ENCODE measurements around the gene STOX2.

The STOX2 gene

DNA sequence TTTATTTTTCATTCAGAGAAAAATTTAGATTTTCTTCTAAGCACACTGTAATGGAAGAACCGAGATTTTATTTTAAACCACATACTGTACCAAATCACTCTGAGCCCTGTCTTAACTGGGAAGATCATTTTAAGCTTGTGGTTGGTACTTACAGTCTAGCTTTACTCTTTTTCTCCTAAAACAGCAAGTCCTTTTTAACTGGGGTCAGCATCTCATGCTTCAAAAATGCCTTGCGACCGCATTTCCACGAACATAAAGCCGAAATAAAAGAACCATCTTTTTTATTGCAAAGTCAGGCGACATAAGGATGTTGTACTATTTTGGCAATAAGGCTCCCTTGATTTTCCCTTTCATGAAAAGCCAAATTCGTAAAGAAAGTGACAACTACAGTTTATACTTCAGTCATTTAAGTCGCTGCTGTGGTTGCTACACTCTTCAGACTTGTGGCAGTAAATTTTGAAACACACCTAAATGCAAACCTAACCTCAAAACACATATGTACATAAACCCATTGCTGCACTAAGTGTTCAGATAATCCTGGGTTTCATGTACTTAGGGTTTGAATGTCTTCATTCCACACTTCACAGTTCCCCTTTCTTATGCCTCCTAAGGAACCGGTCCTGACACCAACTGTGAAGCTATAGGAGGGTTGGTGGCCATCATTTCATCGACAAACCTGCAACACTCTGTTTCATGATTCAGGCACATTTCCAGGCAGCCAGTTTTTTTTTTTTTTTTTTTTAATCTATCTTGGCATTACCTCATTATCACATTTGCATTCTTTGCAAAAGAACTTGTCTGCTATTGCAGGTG lies 3.0 kb downstream of the STOX2 start:
- no peak for DNase-seq (ENCODE audit: low spot score in 2 of 2)
- H3K4me3 Mint-ChIP-seq: no peak overlapping the region
- no peaks in the 10 kb centered on the region for H3K36me3 Mint-ChIP-seq
- H3K27ac Mint-ChIP-seq: no peak overlapping the region
- peaks cover 1% of the 10 kb centered on the region for H3K9me3 Mint-ChIP-seq
- H3K27me3 Mint-ChIP-seq: peaks cover 20% of the 10 kb centered on the region
- H3K4me1 Mint-ChIP-seq: no peaks in the 10 kb centered on the region
- ATAC-seq (ENCODE audit: low read depth): no peak

DNA sequence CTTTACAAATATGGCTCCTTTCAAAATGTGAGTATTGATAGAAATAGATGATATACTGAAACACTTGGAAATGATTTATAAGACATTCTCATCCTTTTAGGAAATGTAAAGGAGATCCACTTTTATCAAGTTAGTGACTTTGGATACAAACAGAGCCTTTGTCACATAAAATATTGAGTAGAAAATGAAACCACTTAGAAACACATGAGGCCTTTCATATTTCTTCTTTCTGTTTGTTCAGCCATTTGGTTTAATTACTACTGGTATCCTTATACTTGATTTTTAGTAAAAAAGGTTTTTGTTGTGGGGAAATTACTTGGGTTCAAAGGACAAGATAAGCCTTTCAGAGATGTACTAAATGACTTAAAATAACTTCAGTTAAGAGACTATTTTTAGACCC lies 4.1 kb downstream of the STOX2 start:
- no peaks in the 10 kb centered on the region for H3K9me3 Mint-ChIP-seq
- H3K36me3 Mint-ChIP-seq: no peaks in the 10 kb centered on the region
- no peak overlapping the region for H3K4me3 Mint-ChIP-seq
- H3K27ac Mint-ChIP-seq: no peak overlapping the region
- ATAC-seq (ENCODE audit: low read depth): no peak
- peaks cover 12% of the 10 kb centered on the region for H3K27me3 Mint-ChIP-seq
- DNase-seq (ENCODE audit: low spot score in 2 of 2): no peak
- no peaks in the 10 kb centered on the region for H3K4me1 Mint-ChIP-seq

GRCh38 chr4:183909801-183910200 lies 4.7 kb downstream of the STOX2 start:
- Mint-ChIP-seq H3K4me3 (no peak overlapping the region), H3K4me1 (no peaks in the 10 kb centered on the region), H3K27ac (no peak overlapping the region), H3K36me3 (no peaks in the 10 kb centered on the region), H3K9me3 (no peaks in the 10 kb centered on the region), H3K27me3 (peaks cover 12% of the 10 kb centered on the region)
- ATAC-seq (ENCODE audit: low read depth) (no peak), DNase-seq (ENCODE audit: low spot score in 2 of 2) (no peak)

DNA sequence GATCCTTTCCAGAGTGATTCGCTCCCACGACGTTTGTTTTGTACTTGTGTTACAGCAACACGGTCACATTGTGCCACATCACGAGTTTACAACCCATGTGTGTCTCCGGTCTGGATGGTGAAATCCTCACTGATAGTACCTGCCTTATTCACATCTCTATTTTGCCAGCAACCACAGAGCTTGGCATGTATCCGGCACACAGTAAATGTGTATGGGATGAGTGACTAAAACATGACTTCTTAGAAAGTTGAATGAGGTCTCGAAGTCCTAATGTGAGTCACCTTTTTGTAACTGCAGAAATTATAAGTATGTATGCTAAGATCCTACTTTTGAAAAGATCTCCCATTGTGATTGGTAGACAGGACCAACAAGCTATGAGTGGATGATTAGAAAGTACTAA lies 7.5 kb downstream of the STOX2 start:
- DNase-seq (ENCODE audit: low spot score in 2 of 2): no peak
- Mint-ChIP-seq H3K36me3 (no peaks in the 10 kb centered on the region), H3K27me3 (peaks cover 9% of the 10 kb centered on the region), H3K9me3 (no peaks in the 10 kb centered on the region), H3K4me1 (no peaks in the 10 kb centered on the region), H3K4me3 (no peak overlapping the region), H3K27ac (no peak overlapping the region)
- no peak for ATAC-seq (ENCODE audit: low read depth)

GRCh38 chr4:183915976-183916375 lies 10.9 kb downstream of the STOX2 start:
- Mint-ChIP-seq H3K36me3 (no peaks in the 10 kb centered on the region), H3K9me3 (no peaks in the 10 kb centered on the region), H3K27ac (no peak overlapping the region), H3K4me3 (no peak overlapping the region), H3K27me3 (peaks cover 2% of the 10 kb centered on the region), H3K4me1 (no peaks in the 10 kb centered on the region)
- no peak for ATAC-seq (ENCODE audit: low read depth)
- DNase-seq (ENCODE audit: low spot score in 2 of 2): no peak

DNA sequence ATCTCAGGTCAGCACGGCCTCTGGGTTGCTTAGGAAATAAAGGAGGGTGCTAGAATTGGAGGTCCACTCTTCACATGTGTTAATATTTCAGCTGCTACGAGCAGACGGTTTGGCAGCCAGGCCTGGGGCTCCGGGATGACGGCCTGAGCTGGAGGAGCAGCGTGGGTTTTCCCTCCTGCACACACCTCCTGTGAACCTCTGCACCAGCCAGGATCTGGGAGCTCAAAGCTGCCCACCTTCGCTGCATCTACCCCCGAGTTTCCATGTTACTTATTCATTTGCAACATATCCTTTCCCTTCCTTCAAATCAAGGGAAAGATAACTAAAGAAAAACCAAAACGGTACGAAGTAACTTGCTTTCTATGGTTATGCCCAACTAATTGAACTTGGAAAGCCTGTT lies 13.6 kb downstream of the STOX2 start:
- Mint-ChIP-seq H3K9me3 (peaks cover 2% of the 10 kb centered on the region), H3K27me3 (peaks cover 4% of the 10 kb centered on the region), H3K27ac (no peak overlapping the region), H3K4me1 (no peaks in the 10 kb centered on the region), H3K4me3 (no peak overlapping the region), H3K36me3 (no peaks in the 10 kb centered on the region)
- ATAC-seq (ENCODE audit: low read depth) (no peak), DNase-seq (ENCODE audit: low spot score in 2 of 2) (no peak)

GRCh38 chr4:183919141-183919540 lies 14.0 kb downstream of the STOX2 start:
- Mint-ChIP-seq H3K4me1 (no peaks in the 10 kb centered on the region), H3K27ac (no peak overlapping the region), H3K36me3 (no peaks in the 10 kb centered on the region), H3K4me3 (no peak overlapping the region), H3K27me3 (peaks cover 4% of the 10 kb centered on the region), H3K9me3 (peaks cover 2% of the 10 kb centered on the region)
- DNase-seq (ENCODE audit: low spot score in 2 of 2) (no peak), ATAC-seq (ENCODE audit: low read depth) (no peak)

GRCh38 chr4:183920512-183920911 lies 15.4 kb downstream of the STOX2 start:
- DNase-seq (ENCODE audit: low spot score in 2 of 2) (no peak), ATAC-seq (ENCODE audit: low read depth) (no peak)
- Mint-ChIP-seq H3K9me3 (peaks cover 2% of the 10 kb centered on the region), H3K36me3 (no peaks in the 10 kb centered on the region), H3K27ac (no peak overlapping the region), H3K4me1 (no peaks in the 10 kb centered on the region), H3K27me3 (peaks cover 4% of the 10 kb centered on the region), H3K4me3 (no peak overlapping the region)

DNA sequence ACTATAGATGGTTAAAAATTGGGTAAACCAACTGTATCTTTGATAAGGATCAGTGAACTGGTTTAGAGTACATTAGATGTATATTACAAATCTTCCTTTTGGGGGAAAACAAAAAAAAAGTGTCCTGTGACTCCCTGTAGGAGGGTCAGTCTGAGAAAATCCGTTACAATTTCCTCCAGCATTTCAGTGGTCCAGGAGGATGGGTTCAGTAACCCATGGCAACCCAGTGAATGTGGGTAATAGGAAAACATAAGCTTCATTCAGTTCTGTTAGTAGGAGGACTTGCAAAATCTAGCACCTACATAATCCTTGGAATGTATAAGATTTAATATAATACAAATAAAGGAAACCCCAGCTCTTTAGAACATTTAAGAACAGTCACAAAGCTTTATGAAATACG lies 16.2 kb downstream of the STOX2 start:
- no peak overlapping the region for H3K27ac Mint-ChIP-seq
- H3K4me3 Mint-ChIP-seq: no peak overlapping the region
- no peak for DNase-seq (ENCODE audit: low spot score in 2 of 2)
- H3K27me3 Mint-ChIP-seq: peaks cover 4% of the 10 kb centered on the region
- no peaks in the 10 kb centered on the region for H3K4me1 Mint-ChIP-seq
- ATAC-seq (ENCODE audit: low read depth): no peak
- no peaks in the 10 kb centered on the region for H3K36me3 Mint-ChIP-seq
- peaks cover 2% of the 10 kb centered on the region for H3K9me3 Mint-ChIP-seq

DNA sequence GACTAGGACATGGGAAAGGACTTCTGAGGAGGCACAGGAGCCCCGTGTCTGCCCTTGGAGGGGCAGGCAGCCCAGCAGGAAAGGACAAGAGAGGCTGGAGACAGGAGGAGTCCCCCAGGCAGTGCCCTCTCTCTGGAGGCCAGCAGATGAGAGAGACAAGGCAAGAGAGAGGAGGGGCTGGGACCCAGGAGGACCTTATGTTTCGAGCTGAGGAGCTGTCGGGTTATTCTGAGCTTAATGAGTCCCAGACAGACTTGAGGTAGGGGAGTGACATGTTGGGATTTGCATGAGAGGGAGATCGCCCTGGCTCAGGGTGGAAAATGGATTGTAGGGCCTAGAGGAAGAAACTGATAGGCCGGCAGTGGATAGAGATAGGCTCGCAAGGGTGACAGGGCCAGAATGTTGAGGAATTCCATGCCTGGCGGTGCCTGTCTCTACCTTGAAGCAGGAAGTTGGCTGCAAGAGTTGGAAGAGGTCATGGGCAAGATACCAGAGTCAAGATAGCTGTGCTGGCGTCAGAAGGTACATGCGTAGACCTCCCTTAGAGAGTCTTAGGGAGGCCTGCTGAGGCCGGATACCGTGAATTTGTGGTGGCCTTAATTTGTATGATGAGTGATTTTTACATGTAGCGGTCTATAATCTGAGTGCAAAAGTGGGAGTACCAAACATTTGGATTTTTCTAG lies 19.4 kb downstream of the STOX2 start:
- no peak overlapping the region for H3K27ac Mint-ChIP-seq
- no peaks in the 10 kb centered on the region for H3K36me3 Mint-ChIP-seq
- H3K27me3 Mint-ChIP-seq: peaks cover 4% of the 10 kb centered on the region
- no peak for ATAC-seq (ENCODE audit: low read depth)
- H3K4me1 Mint-ChIP-seq: no peaks in the 10 kb centered on the region
- H3K9me3 Mint-ChIP-seq: peaks cover 2% of the 10 kb centered on the region
- no peak overlapping the region for H3K4me3 Mint-ChIP-seq
- DNase-seq (ENCODE audit: low spot score in 2 of 2): no peak

DNA sequence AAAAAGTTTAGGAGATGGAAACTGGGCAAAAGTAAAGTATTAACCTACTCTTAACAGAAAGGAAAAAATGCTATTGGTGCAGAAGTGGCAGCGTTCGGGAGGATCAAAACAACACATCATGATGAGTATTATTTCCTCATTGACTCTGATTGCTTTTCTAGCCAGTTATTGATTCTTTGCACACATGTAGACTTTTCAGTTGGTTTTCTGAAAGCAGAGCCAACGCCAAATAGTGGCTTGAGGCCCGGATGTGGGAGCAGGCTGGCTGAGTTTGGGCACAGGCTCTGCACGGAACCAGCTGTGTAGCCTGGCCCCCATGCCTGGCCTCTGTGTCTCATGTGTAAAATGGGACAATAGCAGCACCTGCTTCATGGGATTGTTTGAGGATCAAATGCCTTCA lies 21.8 kb downstream of the STOX2 start:
- DNase-seq (ENCODE audit: low spot score in 2 of 2) (no peak), ATAC-seq (ENCODE audit: low read depth) (no peak)
- H3K27me3 Mint-ChIP-seq: peaks cover 4% of the 10 kb centered on the region
- H3K9me3 Mint-ChIP-seq: peaks cover 2% of the 10 kb centered on the region
- H3K4me1 Mint-ChIP-seq: no peaks in the 10 kb centered on the region
- no peaks in the 10 kb centered on the region for H3K36me3 Mint-ChIP-seq
- H3K27ac Mint-ChIP-seq: no peak overlapping the region
- H3K4me3 Mint-ChIP-seq: no peak overlapping the region

GRCh38 chr4:183932576-183932975 lies 27.5 kb downstream of the STOX2 start:
- no peak for DNase-seq (ENCODE audit: low spot score in 2 of 2)
- Mint-ChIP-seq H3K27ac (no peak overlapping the region), H3K4me3 (no peak overlapping the region), H3K36me3 (no peaks in the 10 kb centered on the region), H3K27me3 (peaks cover 2% of the 10 kb centered on the region), H3K4me1 (no peaks in the 10 kb centered on the region), H3K9me3 (no peaks in the 10 kb centered on the region)
- ATAC-seq (ENCODE audit: low read depth): no peak

DNA sequence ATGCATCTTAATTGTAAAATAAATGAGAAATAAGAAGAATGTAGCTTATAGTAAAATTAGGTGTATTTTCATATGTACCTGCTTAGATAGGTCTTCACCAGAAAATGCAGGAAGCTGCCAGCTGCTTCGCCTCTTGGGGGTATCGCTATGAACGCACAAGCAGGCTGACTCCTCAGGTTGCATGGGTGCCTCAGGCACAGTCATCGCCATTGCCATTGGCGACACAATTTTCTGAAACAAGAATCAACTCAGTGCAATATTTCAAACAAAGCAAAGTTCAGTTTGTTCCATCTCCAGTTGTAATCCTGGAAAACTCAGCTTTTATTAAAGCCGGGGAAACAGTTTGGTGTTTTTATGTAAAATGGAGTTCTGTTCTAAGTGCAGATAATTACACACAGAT lies 29.7 kb downstream of the STOX2 start:
- Mint-ChIP-seq H3K4me3 (no peak overlapping the region), H3K4me1 (no peaks in the 10 kb centered on the region), H3K9me3 (no peaks in the 10 kb centered on the region), H3K27me3 (peaks cover 2% of the 10 kb centered on the region), H3K27ac (no peak overlapping the region), H3K36me3 (no peaks in the 10 kb centered on the region)
- DNase-seq (ENCODE audit: low spot score in 2 of 2): no peak
- ATAC-seq (ENCODE audit: low read depth): no peak

DNA sequence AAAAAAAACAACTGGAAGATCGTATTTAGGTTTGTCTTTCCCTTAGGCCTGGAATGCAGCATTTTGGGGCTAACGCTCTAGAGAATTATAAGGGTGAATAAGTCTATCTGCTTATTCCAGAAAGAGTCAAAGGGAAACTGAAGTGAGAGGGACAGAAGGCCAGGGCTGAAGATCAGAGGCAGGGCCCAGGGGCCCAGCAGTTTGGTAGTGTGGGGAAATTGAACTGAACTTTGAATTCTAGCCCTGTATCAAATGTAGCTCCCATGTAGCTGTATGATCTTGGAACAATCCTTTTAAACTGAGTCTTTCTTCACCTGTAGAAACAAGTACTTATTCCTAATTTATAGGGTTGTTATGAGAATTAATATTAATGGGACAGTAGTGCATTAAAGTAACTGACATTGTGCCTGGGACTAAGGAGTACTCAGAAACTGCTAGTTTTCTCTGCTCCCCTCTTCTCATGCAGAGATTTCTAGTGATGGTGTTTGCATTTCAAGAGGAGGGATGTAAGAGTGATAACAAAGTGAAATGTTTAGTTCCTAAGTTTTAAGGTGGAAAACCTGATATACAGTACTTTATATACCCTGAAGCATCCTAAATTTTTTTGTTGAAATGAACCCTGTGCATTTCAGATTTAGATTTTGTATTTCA lies 30.4 kb downstream of the STOX2 start:
- H3K36me3 Mint-ChIP-seq: no peaks in the 10 kb centered on the region
- no peak overlapping the region for H3K27ac Mint-ChIP-seq
- H3K4me1 Mint-ChIP-seq: no peaks in the 10 kb centered on the region

More for the DNA sequence above, 30.4 kb downstream of the STOX2 start:
- DNase-seq (ENCODE audit: low spot score in 2 of 2) (no peak), ATAC-seq (ENCODE audit: low read depth) (no peak)
- peaks cover 2% of the 10 kb centered on the region for H3K27me3 Mint-ChIP-seq
- H3K9me3 Mint-ChIP-seq: no peaks in the 10 kb centered on the region
- no peak overlapping the region for H3K4me3 Mint-ChIP-seq

All from memory B cell (primary cell).